ENCODE data around the gene NDUFAF7.
"Not testable (repeated sequence)": the region's sequence is repeated elsewhere in the genome, so short reads cannot be mapped to it uniquely, and the experiment has no call there.

NDUFAF7 gene

DNA sequence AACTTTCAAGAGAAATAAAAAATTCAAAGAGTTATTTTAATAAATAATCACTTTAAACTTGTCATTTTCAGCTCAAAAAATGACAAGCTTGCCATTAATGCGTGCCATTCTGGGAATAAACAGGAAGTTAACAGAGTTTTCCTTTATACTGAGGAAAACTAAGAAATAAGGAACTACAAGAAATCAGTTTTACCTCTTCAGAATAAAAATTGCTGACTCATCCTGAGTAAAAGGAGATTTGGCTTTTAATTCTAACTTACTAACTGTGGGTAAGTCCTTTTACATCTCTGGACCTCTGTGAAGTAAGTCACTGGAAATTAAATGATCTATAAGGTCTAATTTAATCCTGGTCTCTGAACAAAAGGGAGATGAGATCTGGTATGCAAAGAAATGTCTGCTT is 16.2 kb upstream of the NDUFAF7 start:
- DNase-seq (ENCODE audit: low read depth in 2 of 2), result no peak

DNA sequence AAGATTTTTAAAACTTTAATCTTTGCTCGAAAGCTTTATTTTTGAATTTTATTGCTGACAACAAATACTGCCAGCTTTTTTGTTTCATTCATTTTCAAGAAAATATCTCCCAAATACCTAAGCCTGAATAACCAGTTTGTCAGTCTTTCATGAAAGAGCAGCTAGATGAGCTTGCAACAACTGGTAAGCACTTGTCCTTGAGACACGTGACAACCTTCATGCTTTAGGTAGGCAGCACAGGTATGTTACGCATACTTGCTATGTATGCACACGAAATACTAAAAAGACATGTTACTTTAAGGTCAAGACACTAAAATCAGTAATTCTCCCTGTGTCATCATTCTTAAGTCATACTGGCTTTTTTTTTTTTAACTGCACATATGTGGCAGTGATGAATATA is 12.4 kb upstream of the NDUFAF7 start:
- DNase-seq (ENCODE audit: low read depth in 2 of 2), result no peak

DNA sequence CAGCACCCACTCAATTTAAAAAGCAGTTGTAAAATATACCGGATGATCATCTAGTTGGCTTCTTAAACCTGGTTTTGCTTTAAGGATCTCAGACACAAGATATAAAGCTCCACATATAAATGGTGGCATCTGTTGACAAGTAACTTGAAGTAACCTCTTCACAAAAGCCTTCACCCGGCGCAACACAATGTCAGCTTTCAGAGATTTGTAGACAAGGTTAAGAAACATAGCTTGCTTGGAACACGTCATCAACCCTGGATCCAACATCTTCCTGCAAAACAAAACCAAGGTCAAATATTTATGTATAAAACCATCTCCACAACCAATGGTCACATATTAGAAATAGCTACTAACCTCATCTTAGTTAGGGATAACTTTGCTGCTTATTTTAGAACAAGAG is 8.3 kb upstream of the NDUFAF7 start:
- no peak for DNase-seq (ENCODE audit: low read depth in 2 of 2)

DNA sequence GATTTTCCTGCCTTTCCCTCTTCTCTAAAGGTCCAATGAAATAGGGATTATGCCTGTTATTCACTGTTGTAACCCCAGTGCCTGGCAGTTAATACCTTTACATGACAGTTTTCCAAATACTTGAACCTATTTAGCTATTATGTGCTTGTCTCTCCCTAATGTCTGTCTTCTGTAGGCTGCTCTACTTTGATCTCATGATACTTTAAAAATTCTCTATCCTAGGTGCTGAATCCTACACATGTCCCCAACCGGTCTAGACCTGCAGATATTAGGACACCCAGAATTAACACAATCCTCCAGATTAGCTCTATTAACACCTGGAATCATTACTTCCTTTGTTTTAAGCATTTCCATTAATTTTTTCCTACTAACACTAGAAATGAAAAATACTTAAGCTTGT is 7.4 kb upstream of the NDUFAF7 start:
- no peak for DNase-seq (ENCODE audit: low read depth in 2 of 2)

DNA sequence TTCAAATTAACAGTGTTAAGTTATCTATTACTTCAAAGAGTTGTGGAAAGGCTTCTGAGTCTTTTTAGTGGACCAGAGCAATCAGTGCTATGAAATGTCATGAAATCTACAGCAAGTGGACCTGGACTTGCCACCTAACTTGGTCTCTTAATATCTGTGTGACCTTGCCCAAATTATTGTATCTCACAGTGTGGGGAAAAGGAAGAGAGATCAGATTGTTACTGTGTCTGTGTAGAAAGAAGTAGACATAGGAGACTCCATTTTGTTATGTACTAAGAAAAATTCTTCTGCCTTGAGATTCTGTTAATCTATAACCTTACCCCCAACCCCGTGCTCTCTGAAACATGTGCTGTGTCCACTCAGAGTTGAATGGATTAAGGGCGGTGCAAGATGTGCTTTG is 6.3 kb upstream of the NDUFAF7 start:
- DNase-seq (ENCODE audit: low read depth in 2 of 2), result not testable (repeated sequence)

DNA sequence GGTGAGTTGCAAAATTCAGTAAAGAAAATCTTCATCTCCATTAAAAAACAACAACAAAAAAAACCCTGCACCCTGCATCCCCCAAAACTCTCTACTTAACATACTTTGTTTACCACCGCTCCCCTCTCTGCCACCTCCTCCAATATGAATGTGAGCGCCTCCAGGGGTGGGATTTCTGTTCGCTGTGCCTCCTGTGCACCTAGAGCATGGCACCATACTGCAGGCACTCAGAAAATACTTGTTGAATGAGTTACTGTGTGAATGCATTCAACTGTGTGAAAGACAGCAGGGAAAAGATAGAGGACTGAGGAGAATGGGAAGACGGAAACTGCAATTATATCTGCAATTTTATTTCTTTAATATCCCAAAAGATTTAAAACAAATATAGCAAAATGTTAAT is 4.6 kb upstream of the NDUFAF7 start:
- DNase-seq (ENCODE audit: low read depth in 2 of 2), result no peak

DNA sequence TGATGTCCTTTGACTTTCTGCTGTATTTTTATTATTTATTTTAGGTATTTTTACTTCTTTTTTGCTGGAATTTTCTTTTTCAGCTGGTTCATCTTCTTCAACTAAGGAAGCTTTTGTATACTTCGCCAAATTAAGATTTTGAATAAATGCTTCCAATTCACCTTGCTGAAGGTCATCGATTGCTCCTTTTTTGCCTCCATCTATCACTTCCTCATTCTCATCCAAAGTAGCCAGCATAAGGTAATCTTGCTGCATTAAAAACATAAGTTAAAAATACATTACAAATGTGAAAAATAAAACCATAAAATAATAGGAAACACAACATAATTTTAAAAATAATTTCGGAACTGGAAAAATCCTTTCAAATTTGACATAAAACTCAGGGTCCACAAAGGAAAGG is 2.7 kb upstream of the NDUFAF7 start:
- no peak for DNase-seq (ENCODE audit: low read depth in 2 of 2)

DNA sequence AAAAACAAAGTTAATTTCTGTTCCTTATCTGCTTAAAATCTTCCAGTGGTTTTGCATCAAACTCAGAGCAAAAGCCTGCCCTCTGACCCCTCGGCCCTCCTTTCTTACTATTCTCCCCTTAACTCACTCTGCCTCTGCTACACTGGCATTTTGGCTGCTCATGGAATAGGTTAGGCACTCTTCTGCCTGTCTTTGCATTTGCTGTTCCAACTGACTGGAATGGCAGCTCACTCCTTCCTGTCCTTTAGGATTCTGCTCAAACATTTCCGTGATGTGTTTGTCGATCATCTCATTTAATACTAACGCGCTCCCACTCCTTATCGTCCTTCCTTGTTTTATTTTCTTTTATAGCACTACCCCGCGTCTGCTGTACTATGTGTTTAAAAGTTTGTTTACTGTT is 877 bp upstream of the NDUFAF7 start:
- DNase-seq (ENCODE audit: low read depth in 2 of 2), result no peak

DNA sequence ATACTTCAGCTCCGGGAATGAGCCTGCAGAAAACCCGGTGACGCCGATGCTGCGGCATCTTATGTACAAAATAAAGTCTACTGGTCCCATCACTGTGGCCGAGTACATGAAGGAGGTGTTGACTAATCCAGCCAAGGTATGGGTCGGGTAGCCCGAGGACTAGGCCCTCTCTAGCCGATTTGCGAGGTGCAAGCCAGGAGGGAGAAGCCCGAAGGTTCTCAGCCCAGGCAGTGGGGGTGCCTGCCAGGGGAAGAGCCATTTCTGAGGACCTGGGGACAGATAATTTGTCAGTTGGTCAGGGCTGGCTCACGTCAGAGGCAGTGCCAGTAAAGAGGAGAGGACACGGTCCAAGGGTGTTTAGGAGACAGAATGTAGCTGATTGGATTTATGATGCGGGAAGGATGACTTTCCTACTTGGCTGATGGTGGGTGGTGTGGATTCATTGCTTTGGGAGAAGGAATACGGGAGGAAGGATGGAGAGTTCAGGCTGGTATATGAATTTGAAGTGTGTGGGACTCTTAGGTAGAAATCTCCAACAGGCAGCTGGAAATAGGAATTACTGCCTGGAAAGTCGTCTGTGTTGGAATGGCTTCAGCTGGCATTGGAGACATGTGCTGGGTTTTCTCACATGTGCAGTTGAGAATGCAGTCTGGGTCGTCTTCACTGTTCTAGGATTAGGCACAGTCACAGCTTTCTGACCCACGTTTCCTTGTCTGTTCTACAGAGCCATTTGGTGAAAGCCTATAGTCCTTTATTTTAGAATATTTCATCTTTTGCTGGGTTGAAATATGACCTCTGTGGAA is 874 bp downstream of the NDUFAF7 start:
- no peak for DNase-seq (ENCODE audit: low read depth in 2 of 2)

DNA sequence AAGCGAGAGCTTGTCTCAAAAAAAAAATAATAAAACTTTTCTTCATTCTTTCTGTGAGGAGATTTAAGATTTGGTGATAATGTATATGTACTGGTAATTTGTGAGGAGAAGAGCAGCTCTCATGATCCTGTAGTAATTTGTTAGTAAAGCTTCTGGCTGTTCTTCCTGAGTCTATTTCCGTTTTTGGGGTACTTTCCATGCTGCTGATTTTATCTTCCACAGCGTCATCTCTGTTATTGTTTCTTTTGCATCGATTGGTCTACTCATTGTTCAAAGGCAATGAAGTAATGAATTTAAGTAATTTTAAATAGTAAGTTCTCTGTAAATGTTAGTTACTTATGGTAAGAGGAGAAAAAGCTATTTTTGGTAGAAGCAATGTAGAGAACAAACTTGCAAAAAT is 12.0 kb downstream of the NDUFAF7 start:
- DNase-seq (ENCODE audit: low read depth in 2 of 2), result no peak

DNA sequence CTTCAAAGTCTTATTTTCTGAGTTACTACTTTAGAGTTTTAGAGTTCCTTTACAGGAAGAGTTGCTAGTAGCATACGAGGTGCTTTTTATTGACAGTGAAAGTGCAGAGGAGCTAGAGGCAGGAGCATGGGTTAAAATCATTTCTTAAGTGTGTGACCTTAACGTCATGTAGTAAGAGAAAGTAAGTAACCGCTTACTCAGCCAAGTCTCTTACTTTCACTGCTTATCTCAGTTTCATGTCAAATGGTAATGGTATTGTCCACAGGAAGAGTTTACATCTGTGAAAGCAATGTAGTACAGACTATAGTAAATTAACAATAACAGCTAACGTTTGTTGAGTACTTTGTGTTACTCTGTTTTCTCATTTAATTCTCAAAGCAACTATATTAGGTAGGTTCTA is 12.6 kb downstream of the NDUFAF7 start:
- DNase-seq (ENCODE audit: low read depth in 2 of 2), result no peak

DNA sequence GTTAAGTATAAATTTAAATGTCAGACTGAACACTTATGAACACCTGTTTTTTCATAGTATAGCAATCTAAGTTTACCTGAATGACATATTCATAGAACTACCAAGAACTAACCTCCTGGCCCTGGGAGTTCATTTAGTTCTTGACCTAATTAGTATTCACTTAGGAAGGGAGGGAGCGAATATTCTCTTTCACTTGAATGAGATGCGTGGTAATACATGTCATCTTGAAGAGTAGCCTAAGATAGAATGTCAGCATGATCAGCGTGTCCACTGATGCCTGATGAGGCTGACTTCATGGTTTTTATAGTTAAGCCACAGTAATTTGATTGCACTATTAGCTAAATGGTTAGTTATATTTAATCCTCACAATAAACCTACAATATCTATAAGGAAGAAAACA is 13.3 kb downstream of the NDUFAF7 start:
- DNase-seq (ENCODE audit: low read depth in 2 of 2), result no peak

DNA sequence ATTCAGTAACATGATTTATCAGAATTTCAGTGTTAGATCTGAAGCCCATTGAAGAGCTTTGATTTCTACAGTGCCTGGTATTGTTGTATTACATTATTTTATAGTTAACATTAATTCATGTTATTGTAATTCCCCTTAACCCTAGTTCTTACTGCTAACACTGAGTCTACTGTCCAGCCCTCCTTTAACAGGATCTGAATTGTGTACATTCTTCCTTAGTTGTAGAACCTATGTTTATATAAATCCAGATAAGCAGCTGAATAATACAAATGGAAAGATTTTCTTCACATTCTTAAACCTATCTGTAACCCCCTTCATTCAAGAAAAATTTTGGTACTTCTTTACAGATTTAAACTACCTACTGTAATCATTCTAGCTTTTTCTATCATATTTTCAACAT is 14.7 kb downstream of the NDUFAF7 start:
- DNase-seq (ENCODE audit: low read depth in 2 of 2), result no peak

DNA sequence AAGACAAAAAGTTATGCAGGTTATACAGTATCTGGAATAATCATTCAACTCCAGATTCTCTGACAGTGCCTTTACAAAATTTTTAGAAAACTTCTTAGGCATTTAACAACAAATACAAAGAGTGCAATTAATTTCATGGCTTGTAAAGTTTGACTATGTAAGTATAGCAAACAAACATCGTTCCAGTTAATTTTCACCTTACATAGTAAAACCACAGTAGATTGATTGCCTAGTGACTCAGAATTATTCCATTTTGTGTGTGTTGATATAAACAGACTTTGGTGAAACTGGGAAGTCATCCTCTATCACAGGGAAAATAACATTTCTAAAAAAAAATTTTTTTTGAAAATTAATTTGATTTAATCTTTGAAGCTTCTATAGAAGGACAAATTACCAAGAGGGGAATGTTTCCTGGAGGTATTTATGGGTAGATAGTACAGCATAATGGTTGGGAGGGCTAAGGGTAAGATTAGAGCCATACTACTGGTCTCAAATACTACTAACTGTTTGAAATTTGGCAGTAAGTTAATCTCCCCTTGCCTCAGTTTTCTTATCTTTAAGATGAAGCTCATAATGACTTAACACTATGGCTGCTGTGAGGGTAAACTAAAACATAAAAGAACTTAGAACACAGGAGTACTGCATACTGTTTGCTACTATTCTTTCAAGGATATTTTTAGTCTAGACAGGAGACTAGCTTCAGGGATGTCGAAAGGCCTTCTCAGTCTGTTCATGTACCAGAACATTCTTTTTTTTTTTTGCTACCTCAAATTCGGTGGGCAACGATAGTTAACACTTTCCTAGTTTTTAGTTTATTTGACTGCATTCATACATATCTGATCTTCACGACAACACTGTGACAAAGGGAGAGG is 19.6 kb downstream of the NDUFAF7 start:
- no peak for DNase-seq (ENCODE audit: low read depth in 2 of 2)

DNA sequence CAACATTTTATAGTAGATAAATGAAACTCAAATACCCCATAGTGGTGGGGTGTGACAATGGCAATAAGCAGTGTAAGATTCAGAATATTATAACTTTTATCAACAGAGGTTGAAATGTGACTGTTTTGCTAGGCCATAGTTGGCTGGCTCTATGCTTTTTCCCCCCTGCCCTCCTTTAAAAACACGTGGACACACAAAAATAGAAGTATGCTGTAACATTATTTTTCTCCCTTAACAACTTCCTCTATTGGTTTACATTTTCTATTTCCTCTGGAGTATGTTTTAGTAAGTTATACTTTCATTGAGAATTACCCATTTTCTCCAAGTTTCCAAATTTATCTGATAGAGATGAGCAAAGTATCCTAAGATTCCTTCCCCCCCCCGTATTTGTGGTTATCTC is 31.1 kb downstream of the NDUFAF7 start:
- no peak for DNase-seq (ENCODE audit: low read depth in 2 of 2)

DNA sequence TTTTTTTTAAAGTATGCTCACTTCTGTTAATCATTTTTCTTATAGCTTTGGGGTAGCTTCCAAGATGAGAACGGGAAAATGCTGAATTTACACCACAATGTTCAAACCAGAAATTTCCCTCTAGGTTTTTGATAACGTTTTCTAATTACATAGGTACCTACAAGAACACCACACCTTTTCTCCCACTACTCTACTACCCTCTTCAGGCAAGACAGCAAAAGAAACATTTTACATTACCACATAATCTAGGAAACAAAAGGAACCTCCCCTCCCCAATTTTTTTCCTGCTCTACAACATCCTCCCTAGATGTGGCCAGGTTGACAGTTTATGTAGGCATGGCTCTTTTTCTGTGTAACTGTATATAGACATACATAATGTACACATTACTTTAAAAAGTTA is 32.4 kb downstream of the NDUFAF7 start:
- DNase-seq (ENCODE audit: low read depth in 2 of 2), result no peak

DNA sequence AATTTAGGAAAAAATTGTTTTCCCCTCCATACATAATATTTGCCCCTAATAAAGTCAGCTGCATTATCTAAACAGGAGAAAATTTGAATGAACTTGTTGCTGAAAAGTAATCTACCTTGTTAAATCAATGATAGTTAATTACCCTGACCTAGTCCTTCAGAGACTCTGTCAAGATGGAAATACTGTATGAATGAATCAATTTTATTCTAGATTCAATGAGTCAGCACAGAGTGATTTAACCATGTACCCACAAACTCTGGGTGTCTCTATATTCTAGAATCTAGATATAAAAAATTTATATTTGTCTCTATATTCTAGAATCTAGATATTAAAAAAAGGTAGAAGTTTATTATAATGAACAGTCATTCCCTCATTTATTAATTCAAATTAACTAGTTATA is 36.2 kb downstream of the NDUFAF7 start:
- DNase-seq (ENCODE audit: low read depth in 2 of 2), result no peak

DNA sequence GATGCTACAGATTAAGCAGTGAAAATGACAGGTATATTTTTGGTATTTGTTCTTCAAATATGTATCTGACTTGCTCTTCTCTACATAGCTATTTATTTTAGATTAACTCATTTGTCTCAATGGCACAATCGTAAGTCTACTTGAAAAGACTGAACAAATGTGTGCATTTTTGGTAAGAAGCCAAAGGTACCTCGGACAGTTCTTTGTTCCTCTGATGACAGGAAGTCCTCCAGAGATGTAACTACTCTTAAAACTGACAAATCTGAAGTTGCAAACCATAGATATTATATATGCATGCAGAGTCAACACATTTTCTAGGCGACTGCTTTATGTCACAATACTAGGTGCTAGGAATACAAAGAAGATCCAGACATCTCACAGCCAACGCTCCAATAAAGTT is 36.7 kb downstream of the NDUFAF7 start:
- DNase-seq (ENCODE audit: low read depth in 2 of 2), result no peak

DNA sequence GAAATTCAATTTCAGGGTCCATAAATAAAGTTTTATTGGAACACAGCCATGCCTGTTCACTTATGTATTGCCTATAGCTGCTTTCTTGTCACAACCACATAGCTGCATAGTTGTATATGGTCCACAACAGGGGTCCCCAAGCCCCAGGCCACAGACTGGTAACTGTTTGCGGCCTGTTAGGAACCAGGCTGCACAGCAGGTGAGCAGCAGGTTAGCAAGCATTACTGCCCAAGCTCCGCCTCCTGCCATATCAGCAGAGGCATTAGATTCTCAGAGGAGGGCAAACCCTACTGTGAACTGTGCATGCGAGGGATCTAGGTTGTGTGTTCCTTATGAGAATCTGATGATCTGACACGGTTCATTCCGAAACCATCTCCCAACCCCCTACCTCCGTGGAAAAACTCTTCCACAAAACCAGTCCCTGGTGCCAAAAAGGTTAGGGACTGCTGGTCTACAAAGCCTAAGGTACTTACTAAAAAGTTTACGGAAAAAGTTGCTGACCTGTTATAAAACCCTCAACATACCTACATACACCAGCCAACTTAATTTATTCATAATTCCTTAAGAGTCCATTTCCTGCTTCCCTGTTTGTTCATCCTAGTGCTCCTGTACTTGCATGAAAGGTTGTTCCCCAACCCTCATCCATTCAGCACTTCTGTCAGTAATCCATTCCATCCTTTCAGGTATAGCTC is 40.1 kb downstream of the NDUFAF7 start:
- no peak for DNase-seq (ENCODE audit: low read depth in 2 of 2)

DNA sequence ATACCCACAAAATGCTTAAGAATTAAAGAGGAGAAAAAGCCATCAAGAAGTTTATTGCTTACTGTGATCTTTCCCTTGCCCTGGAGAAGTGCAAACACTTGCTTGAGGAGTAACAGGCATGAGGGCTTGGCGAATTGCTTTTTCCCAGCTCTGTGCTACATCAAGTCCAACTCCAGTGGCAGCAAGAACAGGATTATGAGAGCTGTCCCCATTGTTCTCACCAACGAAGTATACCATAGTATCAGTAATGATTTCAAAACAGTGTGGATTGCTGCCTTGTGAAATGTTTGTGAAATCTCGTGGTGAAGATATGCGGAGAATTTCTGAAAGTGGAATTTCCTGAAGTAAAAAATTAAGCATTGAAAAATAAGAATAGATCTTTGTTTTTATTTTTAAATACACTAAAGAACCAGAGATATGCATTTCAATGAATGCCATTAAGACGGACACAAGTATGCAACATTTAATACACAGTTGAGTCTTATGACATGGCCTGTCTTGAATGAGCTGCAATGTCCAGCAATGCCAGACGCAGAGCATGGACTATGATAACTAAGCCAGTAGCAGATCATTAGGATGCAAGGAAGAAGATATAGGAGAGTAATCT is 43.0 kb downstream of the NDUFAF7 start:
- DNase-seq (ENCODE audit: low read depth in 2 of 2), result no peak

DNA sequence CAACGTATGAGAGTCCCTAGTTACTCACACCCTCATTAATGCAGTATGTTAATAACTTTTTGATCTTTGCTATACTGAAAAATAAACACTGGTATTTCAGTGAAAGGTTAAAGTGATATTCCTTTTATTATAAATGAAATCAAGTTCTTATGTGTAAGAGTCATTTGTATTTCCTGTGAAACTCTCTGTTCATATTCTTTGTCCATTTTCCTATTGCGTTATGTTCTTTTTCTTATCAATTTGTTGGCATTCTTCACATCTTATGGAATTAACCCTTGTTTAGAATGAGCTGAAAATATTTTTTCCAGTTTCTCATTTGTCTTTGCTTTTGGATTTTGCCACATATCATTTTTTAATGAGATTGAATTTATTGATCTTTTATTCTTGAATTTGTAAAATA is 44.8 kb downstream of the NDUFAF7 start:
- no peak for DNase-seq (ENCODE audit: low read depth in 2 of 2)

DNA sequence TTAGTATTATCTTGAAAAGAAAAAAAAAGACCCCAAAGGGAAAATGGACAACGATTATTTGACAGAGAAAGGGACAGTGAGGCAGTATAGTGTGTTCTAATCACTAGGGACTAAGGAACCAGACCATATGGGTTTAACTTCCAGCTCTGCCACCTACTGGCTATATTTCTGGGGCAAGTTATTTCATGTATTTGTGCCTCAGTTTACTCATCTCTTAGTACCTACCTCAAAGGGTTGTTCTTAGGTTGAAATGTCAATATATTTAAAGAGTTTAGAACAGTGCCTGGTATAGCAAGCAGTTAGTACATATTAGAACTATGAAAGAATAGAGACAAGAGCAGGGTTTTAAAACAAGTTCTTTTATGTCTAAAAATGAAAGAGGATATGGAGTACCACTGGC is 50.5 kb downstream of the NDUFAF7 start:
- DNase-seq (ENCODE audit: low read depth in 2 of 2), result no peak
